Fibroblast of lung (primary cell): ENCODE results near the gene COL25A1. TPM values are rescaled to one million over a fixed set of nuclear protein-coding genes. Genes with fewer than 3 reads are reported as not detected.

ENCODE experiments used
- DNase-seq, 2 donors: peaks; one replicate each; pipeline versions ENCODE4 v3.0.0 to v3.0.0-alpha.2; 2010; ENCODE audit warnings: low read depth in 2 of 2
- H2AFZ ChIP-seq: 2 replicates; pipeline ENCODE4 v1.5.1; 2012; ENCODE audit warnings: low read length, control low read depth, inconsistent platforms
- H3K27ac ChIP-seq: 2 replicates; pipeline ENCODE4 v1.5.1; 2011; ENCODE audit warnings: low read length, control low read depth; ENCODE audit not compliant: insufficient read depth
- H3K27me3 ChIP-seq: 2 replicates; pipeline ENCODE4 v1.5.1; 2011; ENCODE audit warnings: mild to moderate bottlenecking, low read length; ENCODE audit not compliant: control insufficient read depth, insufficient read depth
- H3K36me3 ChIP-seq: 2 replicates; pipeline ENCODE4 v1.5.1; 2011; ENCODE audit warnings: low read length; ENCODE audit not compliant: control insufficient read depth, insufficient read depth
- H3K4me1 ChIP-seq: 2 replicates; pipeline ENCODE4 v1.5.1; 2011; ENCODE audit warnings: low read length; ENCODE audit not compliant: control insufficient read depth, insufficient read depth; ENCODE audit errors: extremely low read depth
- H3K4me2 ChIP-seq: 2 replicates; pipeline ENCODE4 v1.5.1; 2011; ENCODE audit warnings: low read length, control low read depth; ENCODE audit not compliant: insufficient read depth; ENCODE audit errors: extremely low read depth
- H3K4me3 ChIP-seq, 4 experiments: fragments of 200-600 bp in 1 of 4; sonication (generic) in 1 of 4; replicated peaks in 1 of 4; 2 replicates each; pipeline ENCODE4 v1.5.1; 2011 to 2016; ENCODE audit warnings: low read length in 4 of 4, low read depth in 3 of 4, mild to moderate bottlenecking in 3 of 4, control low read depth in 2 of 4, inconsistent platforms in 1 of 4, mixed read lengths in 1 of 4; ENCODE audit not compliant: insufficient read depth in 1 of 4; ENCODE audit errors: control extremely low read depth in 1 of 4
- H3K79me2 ChIP-seq: 2 replicates; pipeline ENCODE4 v1.5.1; 2012; ENCODE audit warnings: mild to moderate bottlenecking, low read length, inconsistent platforms; ENCODE audit not compliant: control insufficient read depth, insufficient read depth
- H3K9ac ChIP-seq: 2 replicates; pipeline ENCODE4 v1.5.1; 2011; ENCODE audit warnings: mild to moderate bottlenecking, low read length, control low read depth; ENCODE audit not compliant: insufficient read depth
- H3K9me3 ChIP-seq: 2 replicates; pipeline ENCODE4 v1.5.1; 2012; ENCODE audit warnings: low read depth, low read length; ENCODE audit not compliant: control insufficient read depth, insufficient read depth
- H4K20me1 ChIP-seq: 2 replicates; pipeline ENCODE4 v1.5.1; 2011; ENCODE audit warnings: low read length; ENCODE audit not compliant: control insufficient read depth, insufficient read depth; ENCODE audit errors: extremely low read depth
- EZH2 ChIP-seq: IDR thresholded peaks from 2 replicates; pipeline ENCODE4 v1.5.1; 2012; ENCODE audit warnings: low read length, control low read depth, mild to moderate bottlenecking; ENCODE audit errors: missing control alignments
- polyA plus RNA-seq, 2 donors: library from polyadenylated mRNA; depleted of rRNA in 1 of 2; stranded (reverse) in 1 of 2; unstranded in 1 of 2; fragments of >200 nt; gene quantifications; 2 replicates each; pipeline ENCODE4 v1.2.1, GENCODE V29; 2011 to 2012; ENCODE audit warnings: missing spikeins in 1 of 2
- total RNA-seq: library from RNA; depleted of rRNA; stranded (reverse); fragments of >200 nt; gene quantifications from 2 replicates; pipeline ENCODE4 v1.2.1, GENCODE V29; 2014
- TF ChIP-seq, protein P1 (sequence below), 2 donors: IDR thresholded peaks in 1 of 2; conservative IDR thresholded peaks in 1 of 2; 1 replicate in 1 of 2; 2 replicates in 1 of 2; pipeline ENCODE4 v1.5.1; 2011 to 2012; ENCODE audit warnings: low read length in 2 of 2, control low read depth in 1 of 2, inconsistent platforms in 1 of 2, low read depth in 1 of 2, mild to moderate bottlenecking in 1 of 2

COL25A1 gene
- total and polyA plus RNA-seq, 2 donors (not counting 1 experiment from before 2014, with no cell fraction given): under 0.01 to 0.01 TPM

DNA sequence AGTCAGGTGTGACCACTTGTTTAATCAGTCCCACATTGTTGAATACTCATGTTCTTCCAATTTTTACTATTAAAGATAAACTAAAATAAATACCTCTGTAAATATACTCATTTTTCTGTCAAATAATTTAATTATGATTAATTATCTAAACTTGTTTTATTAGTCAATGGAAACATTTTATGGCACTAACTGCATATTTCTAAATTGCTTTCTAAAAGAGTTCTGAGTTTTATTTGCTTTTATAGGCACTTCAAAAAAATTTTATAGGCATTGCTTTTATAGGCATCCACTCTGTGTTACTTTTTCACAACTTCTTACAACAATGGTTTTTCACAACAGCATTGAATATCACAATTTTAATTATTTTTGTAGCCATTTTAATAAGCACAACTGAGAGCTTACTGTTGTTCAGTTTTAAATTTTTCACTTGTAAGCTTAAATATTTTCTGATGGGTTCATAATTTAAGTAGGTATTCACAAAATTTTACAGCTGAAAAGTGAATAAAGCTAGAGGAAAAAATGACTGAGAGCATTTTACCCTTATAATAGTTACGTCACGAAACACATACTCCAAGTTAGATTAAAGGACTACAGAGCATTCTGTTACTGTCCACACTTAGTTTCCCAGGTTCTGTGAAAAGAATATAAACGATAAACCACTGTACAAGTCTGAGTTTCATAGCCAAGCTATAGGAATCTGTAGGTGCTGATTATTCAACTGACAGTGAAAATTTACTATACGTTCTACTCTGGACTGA is 398.8 kb downstream of the COL25A1 start:
- Histone ChIP-seq H3K4me2 (no peak overlapping the region), H3K4me3 (no peak overlapping the region), H3K36me3 (no peaks in the 10 kb centered on the region), H3K4me1 (no peaks in the 10 kb centered on the region), H3K27ac (no peak overlapping the region), H2AFZ (no peak overlapping the region), H4K20me1 (no peaks in the 10 kb centered on the region), H3K27me3 (no peaks in the 10 kb centered on the region), H3K9ac (no peak overlapping the region), H3K79me2 (no peaks in the 10 kb centered on the region), H3K9me3 (no peaks in the 10 kb centered on the region)
- no peak for DNase-seq
- TF ChIP-seq, protein P1, sequence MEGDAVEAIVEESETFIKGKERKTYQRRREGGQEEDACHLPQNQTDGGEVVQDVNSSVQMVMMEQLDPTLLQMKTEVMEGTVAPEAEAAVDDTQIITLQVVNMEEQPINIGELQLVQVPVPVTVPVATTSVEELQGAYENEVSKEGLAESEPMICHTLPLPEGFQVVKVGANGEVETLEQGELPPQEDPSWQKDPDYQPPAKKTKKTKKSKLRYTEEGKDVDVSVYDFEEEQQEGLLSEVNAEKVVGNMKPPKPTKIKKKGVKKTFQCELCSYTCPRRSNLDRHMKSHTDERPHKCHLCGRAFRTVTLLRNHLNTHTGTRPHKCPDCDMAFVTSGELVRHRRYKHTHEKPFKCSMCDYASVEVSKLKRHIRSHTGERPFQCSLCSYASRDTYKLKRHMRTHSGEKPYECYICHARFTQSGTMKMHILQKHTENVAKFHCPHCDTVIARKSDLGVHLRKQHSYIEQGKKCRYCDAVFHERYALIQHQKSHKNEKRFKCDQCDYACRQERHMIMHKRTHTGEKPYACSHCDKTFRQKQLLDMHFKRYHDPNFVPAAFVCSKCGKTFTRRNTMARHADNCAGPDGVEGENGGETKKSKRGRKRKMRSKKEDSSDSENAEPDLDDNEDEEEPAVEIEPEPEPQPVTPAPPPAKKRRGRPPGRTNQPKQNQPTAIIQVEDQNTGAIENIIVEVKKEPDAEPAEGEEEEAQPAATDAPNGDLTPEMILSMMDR (conservative IDR thresholded peaks at IDR 0.05 in 1 of 2, IDR thresholded peaks at IDR 0.05 in 1 of 2; ENCODE audit: low read depth in 1 of 2, low read length in 2 of 2): no peak
- TF ChIP-seq EZH2: no peak

DNA sequence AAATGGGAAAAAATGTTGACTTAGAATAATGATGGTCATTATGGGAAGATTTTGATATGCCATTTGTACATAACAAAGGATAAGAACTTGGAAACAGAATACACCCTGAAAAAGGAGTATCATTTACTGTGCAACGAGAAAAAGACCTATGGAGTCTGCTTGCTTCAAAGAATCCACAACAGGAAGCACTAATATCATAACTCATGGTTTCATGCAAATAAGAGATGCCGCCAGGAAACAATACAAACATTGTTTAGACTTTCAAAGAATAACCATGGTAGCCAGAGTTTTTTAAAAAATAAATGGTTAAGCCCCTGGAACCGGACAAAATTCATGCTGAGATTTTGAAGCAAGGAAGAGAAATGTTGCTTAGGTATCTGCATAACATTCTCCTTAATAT is 399.7 kb downstream of the COL25A1 start:
- H2AFZ ChIP-seq: no peak overlapping the region
- no peaks in the 10 kb centered on the region for H4K20me1 ChIP-seq
- no peak overlapping the region for H3K27ac ChIP-seq
- TF ChIP-seq, protein P1 (conservative IDR thresholded peaks at IDR 0.05 in 1 of 2, IDR thresholded peaks at IDR 0.05 in 1 of 2; ENCODE audit: low read depth in 1 of 2, low read length in 2 of 2): no peak
- no peak for TF ChIP-seq EZH2
- H3K9ac ChIP-seq: no peak overlapping the region
- no peak overlapping the region for H3K4me2 ChIP-seq
- no peaks in the 10 kb centered on the region for H3K27me3 ChIP-seq
- H3K4me1 ChIP-seq: no peaks in the 10 kb centered on the region
- no peaks in the 10 kb centered on the region for H3K79me2 ChIP-seq
- no peaks in the 10 kb centered on the region for H3K36me3 ChIP-seq
- no peak overlapping the region for H3K4me3 ChIP-seq
- H3K9me3 ChIP-seq: no peaks in the 10 kb centered on the region
- no peak for DNase-seq

DNA sequence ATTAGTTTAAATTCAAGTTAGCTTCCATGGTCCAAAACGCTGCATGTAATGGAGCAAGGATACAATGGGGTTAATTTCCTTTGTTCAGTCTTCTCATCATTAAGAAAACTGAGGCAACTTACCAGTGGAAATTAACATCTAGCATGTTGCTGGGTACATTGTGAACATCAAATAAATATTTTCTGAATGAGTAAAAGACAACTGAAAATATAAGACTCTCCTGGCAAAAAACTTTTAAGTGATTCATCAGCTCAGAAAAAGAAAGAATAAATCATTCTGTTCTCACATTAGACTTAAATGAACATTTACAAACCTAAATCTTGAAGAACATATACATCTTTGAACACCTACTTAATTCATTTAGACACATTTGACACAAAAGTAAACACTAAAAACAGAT is 401.2 kb downstream of the COL25A1 start:
- Histone ChIP-seq H3K4me1 (no peaks in the 10 kb centered on the region), H3K27ac (no peak overlapping the region), H4K20me1 (no peaks in the 10 kb centered on the region), H3K27me3 (no peaks in the 10 kb centered on the region), H3K9me3 (no peaks in the 10 kb centered on the region), H3K4me2 (no peak overlapping the region), H3K9ac (no peak overlapping the region), H3K79me2 (no peaks in the 10 kb centered on the region), H3K36me3 (no peaks in the 10 kb centered on the region), H3K4me3 (no peak overlapping the region), H2AFZ (no peak overlapping the region)
- DNase-seq: peak in 1 of 2 donors; percentile 48
- no peak for TF ChIP-seq EZH2
- TF ChIP-seq, protein P1 (conservative IDR thresholded peaks at IDR 0.05 in 1 of 2, IDR thresholded peaks at IDR 0.05 in 1 of 2; ENCODE audit: low read depth in 1 of 2, low read length in 2 of 2): no peak
